ENCODE results near the gene GSTT2. TPM values are rescaled to one million over a fixed set of nuclear protein-coding genes. Genes with fewer than 3 reads are reported as not detected.

The GSTT2 gene
- total and polyA plus RNA-seq, 2 donors (not counting 1 experiment from before 2014, with no cell fraction given), result not detected

GRCh38 chr22:24027389-24027975 lies 47.5 kb downstream of the GSTT2 start:
- no peak for ATAC-seq (ENCODE audit: low read depth)
- H3K4me3 ChIP-seq (ENCODE audit: control extremely low read depth in 1 of 5, extremely low read depth in 1 of 5, insufficient read depth in 1 of 5, low read depth in 2 of 5, low read length in 4 of 5), result no peak overlapping the region
- peaks cover 15% of the 10 kb centered on the region in 2 donors for H3K4me1 ChIP-seq (ENCODE audit: control insufficient read depth in 2 of 2, insufficient read depth in 2 of 2, low read length in 2 of 2)
- peaks cover 80% of the 10 kb centered on the region for H3K79me2 ChIP-seq (ENCODE audit: control insufficient read depth, insufficient read depth, low read length)
- peaks cover 12% of the 10 kb centered on the region for H4K20me1 ChIP-seq (ENCODE audit: control insufficient read depth, insufficient read depth, low read length, poor library complexity, severe bottlenecking)
- Mint-ChIP-seq H3K27ac (no peak overlapping the region), H3K9me3 (ENCODE audit: insufficient read depth) (no peaks in the 10 kb centered on the region), H3K27me3 (no peaks in the 10 kb centered on the region), H3K4me1 (peaks cover 18% of the 10 kb centered on the region), H3K4me3 (no peak overlapping the region)
- peaks cover 0 to 6% of the 10 kb centered on the region in 2 experiments for H3K36me3 ChIP-seq (replicated peaks in 1 of 2; ENCODE audit: control extremely low read depth in 1 of 2, control insufficient read depth in 1 of 2, extremely low read depth in 1 of 2, insufficient read depth in 2 of 2, low read length in 1 of 2)
- H3K9me3 ChIP-seq (ENCODE audit: control extremely low read depth in 1 of 3, control insufficient read depth in 2 of 3, insufficient read depth in 1 of 3, low read length in 2 of 3), result no peaks in the 10 kb centered on the region
- no peak overlapping the region for H3K4me2 ChIP-seq (replicated peaks; ENCODE audit: low read depth, low read length, poor library complexity, severe bottlenecking)
- no peak for DNase-seq
- no peak overlapping the region for H3K9ac ChIP-seq (ENCODE audit: low read length)
- ChIA-PET POLR2A (no interaction called here), CTCF (no interaction called here)
- H2AFZ ChIP-seq (ENCODE audit: insufficient read depth, low read depth, low read length, poor library complexity, severe bottlenecking), result no peak overlapping the region
- no peaks in the 10 kb centered on the region for H3K27me3 ChIP-seq (replicated peaks in 1 of 4; ENCODE audit: control extremely low read depth in 1 of 4, control insufficient read depth in 3 of 4, insufficient read depth in 4 of 4, low read length in 3 of 4)
- intact Hi-C loops (cut with micrococcal nuclease), result no loop called here
- 100% methylated on average over 1 of the region's 3 CpGs for WGBS (ENCODE audit: insufficient coverage)
- no peak for TF ChIP-seq CTCF (IDR thresholded peaks at IDR 0.05)
- TF ChIP-seq EZH2 (IDR thresholded peaks at IDR 0.05; ENCODE audit: borderline replicate concordance, insufficient read depth, low read depth, low read length, poor library complexity, severe bottlenecking), result no peak
- no peak overlapping the region for H3K27ac ChIP-seq (ENCODE audit: low read length in 2 of 2)

GRCh38 chr22:24027991-24028390 lies 48.1 kb downstream of the GSTT2 start:
- no peak overlapping the region for H3K4me2 ChIP-seq (replicated peaks; ENCODE audit: low read depth, low read length, poor library complexity, severe bottlenecking)
- WGBS (ENCODE audit: insufficient coverage), result 86% methylated on average over 2 of the region's 2 CpGs
- POLR2A ChIA-PET, result no interaction called here

More at GRCh38 chr22:24027991-24028390, 48.1 kb downstream of the GSTT2 start:
- H3K27ac Mint-ChIP-seq, result no peak overlapping the region
- H3K4me3 ChIP-seq (ENCODE audit: control extremely low read depth in 1 of 5, extremely low read depth in 1 of 5, insufficient read depth in 1 of 5, low read depth in 2 of 5, low read length in 4 of 5), result no peak overlapping the region
- peaks cover 18% of the 10 kb centered on the region for H3K4me1 Mint-ChIP-seq
- H3K36me3 ChIP-seq (replicated peaks in 1 of 2; ENCODE audit: control extremely low read depth in 1 of 2, control insufficient read depth in 1 of 2, extremely low read depth in 1 of 2, insufficient read depth in 2 of 2, low read length in 1 of 2), result peaks cover 0 to 6% of the 10 kb centered on the region in 2 experiments
- ATAC-seq (ENCODE audit: low read depth) (no peak), DNase-seq (no peak)
- peaks cover 15% of the 10 kb centered on the region in 2 donors for H3K4me1 ChIP-seq (ENCODE audit: control insufficient read depth in 2 of 2, insufficient read depth in 2 of 2, low read length in 2 of 2)
- no peak overlapping the region for H3K27ac ChIP-seq (ENCODE audit: low read length in 2 of 2)
- no peaks in the 10 kb centered on the region for H3K27me3 Mint-ChIP-seq
- H3K9ac ChIP-seq (ENCODE audit: low read length), result no peak overlapping the region
- peaks cover 83% of the 10 kb centered on the region for H3K79me2 ChIP-seq (ENCODE audit: control insufficient read depth, insufficient read depth, low read length)
- H2AFZ ChIP-seq (ENCODE audit: insufficient read depth, low read depth, low read length, poor library complexity, severe bottlenecking), result no peak overlapping the region
- H3K4me3 Mint-ChIP-seq, result no peak overlapping the region
- intact Hi-C loops (cut with micrococcal nuclease), result no loop called here
- TF ChIP-seq CTCF (IDR thresholded peaks at IDR 0.05) (no peak), EZH2 (IDR thresholded peaks at IDR 0.05; ENCODE audit: borderline replicate concordance, insufficient read depth, low read depth, low read length, poor library complexity, severe bottlenecking) (no peak)
- H3K27me3 ChIP-seq (replicated peaks in 1 of 4; ENCODE audit: control extremely low read depth in 1 of 4, control insufficient read depth in 3 of 4, insufficient read depth in 4 of 4, low read length in 3 of 4), result no peaks in the 10 kb centered on the region
- H3K9me3 ChIP-seq (ENCODE audit: control extremely low read depth in 1 of 3, control insufficient read depth in 2 of 3, insufficient read depth in 1 of 3, low read length in 2 of 3), result no peaks in the 10 kb centered on the region
- H3K9me3 Mint-ChIP-seq (ENCODE audit: insufficient read depth), result no peaks in the 10 kb centered on the region
- H4K20me1 ChIP-seq (ENCODE audit: control insufficient read depth, insufficient read depth, low read length, poor library complexity, severe bottlenecking), result peaks cover 12% of the 10 kb centered on the region
- CTCF ChIA-PET, result no interaction called here

Data from B cell (primary cell).